ENCODE measurements around the gene ATP2A2.
A peak's percentile ranks its signal among the peaks of the same experiment; 100 is the strongest.

Gene ATP2A2

DNA sequence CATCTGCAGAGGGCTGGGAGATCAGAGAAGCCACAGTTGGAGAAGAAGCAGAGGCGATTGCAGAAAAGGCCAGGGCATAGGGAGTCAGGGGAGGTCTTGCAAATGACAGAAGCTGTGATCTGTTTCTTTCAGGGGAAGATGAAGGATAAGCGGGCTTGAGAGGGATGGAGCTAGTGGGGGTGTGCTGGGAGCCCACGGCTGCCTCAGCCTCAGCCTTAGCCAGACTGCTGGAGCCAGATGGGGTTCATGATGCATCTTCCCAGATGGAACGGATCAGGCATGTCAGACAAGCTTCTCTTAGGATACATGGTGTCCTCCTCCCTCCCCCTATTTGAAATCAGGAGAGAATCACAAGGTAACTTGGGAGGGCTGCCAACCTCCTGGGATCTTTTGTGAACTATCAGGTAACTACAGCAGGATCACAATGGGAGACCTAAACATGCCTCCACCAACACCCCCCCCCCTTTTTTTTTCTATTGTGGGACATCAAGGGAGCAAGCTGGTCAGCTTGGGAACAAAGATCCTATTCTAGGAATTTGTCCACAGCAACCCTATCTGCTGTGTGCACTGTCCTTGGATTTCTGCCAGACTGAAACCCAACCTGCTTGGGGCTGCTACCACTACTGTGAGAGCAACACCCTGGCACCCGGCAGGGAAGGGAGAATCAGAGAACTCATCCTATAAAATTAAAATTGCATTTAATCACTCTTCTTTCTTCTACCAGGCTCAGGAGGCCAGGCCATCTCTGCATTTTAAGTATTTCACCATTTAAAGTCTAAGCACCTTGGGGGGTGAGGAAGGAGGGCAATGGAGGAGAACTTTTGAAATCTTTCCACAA lies 10.7 kb upstream of the ATP2A2 start:
- no peak for DNase-seq (ENCODE audit: low read depth)
- no peak overlapping the region for H3K4me3 ChIP-seq (ENCODE audit: low read depth, low read length)
- TF ChIP-seq, protein P1, sequence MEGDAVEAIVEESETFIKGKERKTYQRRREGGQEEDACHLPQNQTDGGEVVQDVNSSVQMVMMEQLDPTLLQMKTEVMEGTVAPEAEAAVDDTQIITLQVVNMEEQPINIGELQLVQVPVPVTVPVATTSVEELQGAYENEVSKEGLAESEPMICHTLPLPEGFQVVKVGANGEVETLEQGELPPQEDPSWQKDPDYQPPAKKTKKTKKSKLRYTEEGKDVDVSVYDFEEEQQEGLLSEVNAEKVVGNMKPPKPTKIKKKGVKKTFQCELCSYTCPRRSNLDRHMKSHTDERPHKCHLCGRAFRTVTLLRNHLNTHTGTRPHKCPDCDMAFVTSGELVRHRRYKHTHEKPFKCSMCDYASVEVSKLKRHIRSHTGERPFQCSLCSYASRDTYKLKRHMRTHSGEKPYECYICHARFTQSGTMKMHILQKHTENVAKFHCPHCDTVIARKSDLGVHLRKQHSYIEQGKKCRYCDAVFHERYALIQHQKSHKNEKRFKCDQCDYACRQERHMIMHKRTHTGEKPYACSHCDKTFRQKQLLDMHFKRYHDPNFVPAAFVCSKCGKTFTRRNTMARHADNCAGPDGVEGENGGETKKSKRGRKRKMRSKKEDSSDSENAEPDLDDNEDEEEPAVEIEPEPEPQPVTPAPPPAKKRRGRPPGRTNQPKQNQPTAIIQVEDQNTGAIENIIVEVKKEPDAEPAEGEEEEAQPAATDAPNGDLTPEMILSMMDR (IDR thresholded peaks at IDR 0.05; ENCODE audit: insufficient read depth, low read depth, low read length, missing control alignments) = no peak

DNA sequence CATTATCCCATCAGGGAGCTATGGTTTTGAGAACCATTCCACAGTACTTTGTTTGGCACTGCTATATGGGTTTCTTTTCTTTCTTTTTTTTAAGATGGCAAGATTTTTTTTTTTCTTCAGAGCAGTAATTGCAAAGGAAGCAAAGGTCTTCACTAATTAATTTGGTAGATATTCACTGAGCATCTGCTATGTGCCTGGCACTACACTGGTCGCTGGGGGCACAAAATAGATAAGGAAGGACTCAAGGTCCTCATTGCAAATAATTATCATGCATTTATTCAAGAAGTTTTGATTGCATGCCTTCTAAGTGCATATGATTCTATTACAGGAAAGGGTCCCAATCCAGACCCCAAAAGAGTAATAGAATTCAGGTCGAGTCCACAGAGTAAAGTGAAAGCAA lies 10.0 kb upstream of the ATP2A2 start:
- no peak for DNase-seq (ENCODE audit: low read depth)
- TF ChIP-seq, protein P1 (IDR thresholded peaks at IDR 0.05; ENCODE audit: insufficient read depth, low read depth, low read length, missing control alignments) = no peak
- H3K4me3 ChIP-seq (ENCODE audit: low read depth, low read length) = no peak overlapping the region

DNA sequence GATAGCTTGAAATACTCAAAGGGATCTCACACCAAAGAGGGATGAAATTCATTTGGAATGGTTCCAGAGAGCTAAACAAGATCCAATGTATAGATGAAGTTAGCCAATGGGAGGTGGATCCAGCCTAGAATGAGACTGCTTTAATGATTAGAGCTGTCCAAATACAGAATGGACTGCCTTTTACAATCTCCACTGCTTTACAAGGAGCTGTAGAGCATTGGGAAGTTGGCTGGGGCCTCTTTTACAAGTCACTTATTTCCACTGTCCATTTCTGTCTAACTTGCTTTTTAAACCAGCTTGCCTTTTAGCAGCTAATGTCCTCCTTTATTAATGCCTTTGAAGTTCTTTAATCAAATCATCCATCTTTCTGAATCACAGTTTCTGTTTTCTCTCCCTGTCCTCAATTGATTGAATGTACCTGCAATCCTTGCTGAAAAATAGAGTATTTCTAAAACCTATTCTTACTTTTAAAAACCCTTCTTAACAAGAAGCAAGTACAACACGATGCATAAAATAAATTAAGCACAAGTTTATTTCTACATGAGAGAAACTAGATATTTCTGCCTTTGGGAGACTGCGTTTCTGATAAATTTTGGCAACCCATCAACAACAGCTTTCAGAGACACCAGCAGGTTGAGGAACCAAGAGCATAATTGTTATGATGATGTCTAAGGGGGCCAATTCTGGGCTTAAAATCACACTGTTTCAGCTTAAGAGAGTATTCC lies 3.4 kb upstream of the ATP2A2 start:
- no peak overlapping the region for H3K4me3 ChIP-seq (ENCODE audit: low read depth, low read length)
- TF ChIP-seq, protein P1 (IDR thresholded peaks at IDR 0.05; ENCODE audit: insufficient read depth, low read depth, low read length, missing control alignments) = no peak
- no peak for DNase-seq (ENCODE audit: low read depth)

DNA sequence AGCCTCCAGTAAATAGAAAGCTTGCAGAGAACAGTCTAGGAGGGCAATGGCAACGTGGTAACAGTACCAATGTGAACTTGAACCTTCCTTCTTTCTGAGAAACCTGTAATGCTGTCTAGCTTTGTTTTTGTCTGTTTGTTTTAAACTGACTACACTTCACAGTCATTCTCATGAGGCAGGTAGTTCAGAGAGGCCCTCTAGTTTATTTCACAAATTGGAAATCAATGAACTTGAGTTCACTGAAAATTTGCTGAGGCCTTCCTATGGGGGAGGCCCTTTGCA lies 2.9 kb upstream of the ATP2A2 start:
- no peak for DNase-seq (ENCODE audit: low read depth)
- no peak overlapping the region for H3K4me3 ChIP-seq (ENCODE audit: low read depth, low read length)
- TF ChIP-seq, protein P1 (IDR thresholded peaks at IDR 0.05; ENCODE audit: insufficient read depth, low read depth, low read length, missing control alignments) = no peak

DNA sequence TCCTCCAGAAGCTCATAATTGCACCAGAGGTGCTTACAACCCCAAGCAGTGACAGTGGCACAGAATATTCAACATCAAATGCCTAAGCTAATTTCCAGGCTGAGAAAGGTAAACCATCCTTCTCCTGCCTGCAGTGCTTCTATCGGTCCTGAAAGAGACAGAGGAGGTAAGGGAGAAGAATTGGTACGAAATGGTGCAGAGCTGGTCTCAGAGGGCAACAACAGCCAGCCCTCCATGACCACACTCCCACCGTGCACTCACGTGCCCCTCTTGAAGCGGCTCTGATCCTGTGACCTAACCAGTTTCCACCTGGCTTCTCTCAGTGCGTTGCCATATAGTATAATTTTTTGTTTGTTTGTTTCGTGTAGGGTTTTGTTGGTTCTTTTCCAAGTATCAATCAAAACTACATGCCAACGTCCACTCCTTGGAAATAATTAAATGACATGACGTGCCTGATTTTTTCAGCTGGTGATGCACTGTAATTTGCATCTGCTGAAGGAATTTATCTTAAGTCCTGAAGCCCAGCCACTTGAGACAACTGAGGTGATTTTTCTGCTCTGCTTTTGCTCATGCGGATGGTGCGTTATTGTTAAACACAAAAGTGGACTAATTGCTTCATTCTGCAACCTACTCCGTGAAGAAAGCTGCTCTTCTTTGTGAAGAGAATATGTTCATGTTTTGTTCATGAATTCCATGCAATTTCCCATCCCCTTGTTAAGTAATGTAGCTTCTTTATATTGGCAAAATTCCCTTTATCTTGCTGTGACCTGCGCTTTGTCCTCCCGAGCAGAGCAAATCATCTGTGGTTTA lies 1.3 kb upstream of the ATP2A2 start:
- no peak for DNase-seq (ENCODE audit: low read depth)
- TF ChIP-seq, protein P1 (IDR thresholded peaks at IDR 0.05; ENCODE audit: insufficient read depth, low read depth, low read length, missing control alignments) = no peak
- peak overlapping the region; percentile 87 for H3K4me3 ChIP-seq (ENCODE audit: low read depth, low read length)

DNA sequence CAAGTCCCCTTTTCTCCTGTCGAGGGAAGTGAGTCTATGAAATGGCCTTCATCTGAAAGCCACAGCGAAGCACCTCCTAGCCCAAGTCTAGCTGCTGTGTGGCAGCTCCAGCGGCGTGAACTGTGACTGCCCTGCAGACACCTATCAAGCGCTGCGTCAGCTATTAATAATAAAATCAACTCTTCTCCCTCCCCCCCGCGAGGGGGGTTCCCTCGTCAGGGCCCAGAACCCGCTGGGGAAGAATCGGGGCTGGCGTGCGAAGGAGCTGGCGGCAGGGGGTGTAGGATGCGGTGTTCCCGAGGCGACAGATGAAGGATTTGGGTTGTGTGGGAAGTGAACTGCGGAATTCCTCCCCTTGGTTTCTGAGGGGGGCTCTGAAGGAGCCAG lies 662 bp upstream of the ATP2A2 start:
- TF ChIP-seq, protein P1 (IDR thresholded peaks at IDR 0.05; ENCODE audit: insufficient read depth, low read depth, low read length, missing control alignments) = no peak
- peak overlapping the region; percentile 87 for H3K4me3 ChIP-seq (ENCODE audit: low read depth, low read length)
- DNase-seq (ENCODE audit: low read depth) = peak; percentile 58
